H1 (cell line): Measurements from ENCODE around the gene ZNF3. TPM values are rescaled to one million over a fixed set of nuclear protein-coding genes. Genes with fewer than 3 reads are reported as not detected.

Experiments
- CTCF ChIA-PET: fragments of 300-600 bp; sonication (Branson Sonifier 250); formaldehyde crosslinking; loops from one replicate; lab custom pipeline; 2021; ENCODE audit not compliant: partially characterized antibody; lab: Charles Lee
- POLR2A ChIA-PET: fragments of 300-600 bp; sonication (Branson Sonifier 250); formaldehyde crosslinking; loops from one replicate; lab custom pipeline; 2021; ENCODE audit warnings: inconsistent platforms; ENCODE audit not compliant: partially characterized antibody; lab: Charles Lee
- DNase-seq, 2 experiments: peaks; one replicate each; pipeline versions ENCODE4 v3.0.0 to v3.0.0-alpha.2; 2010 to 2022; ENCODE audit warnings: low spot score in 2 of 2, low read depth in 1 of 2, mixed read lengths in 1 of 2
- FAIRE-seq: peaks from 2 replicates; lab custom pipeline; 2011; peaks lifted over from hg19 to GRCh38; lab: Jason Lieb, UNC
- H2AFZ ChIP-seq: 2 replicates; pipeline ENCODE4 v1.8.1; 2012; ENCODE audit warnings: low read length, inconsistent platforms
- H2AK5ac ChIP-seq: 2 replicates; pipeline ENCODE4 v1.6.1; 2013; ENCODE audit warnings: low read depth, low read length
- H2BK120ac ChIP-seq: replicated peaks from 2 replicates; pipeline ENCODE3; 2013; ENCODE audit warnings: low read depth, low read length, inconsistent platforms
- H2BK12ac ChIP-seq: 2 replicates; pipeline ENCODE4 v1.6.1; 2013; ENCODE audit warnings: low read depth, low read length
- H2BK15ac ChIP-seq: 2 replicates; pipeline ENCODE4 v1.6.1; 2013; ENCODE audit warnings: low read length
- H2BK20ac ChIP-seq: 2 replicates; pipeline ENCODE4 v1.6.1; 2013; ENCODE audit warnings: low read length
- H2BK5ac ChIP-seq: 2 replicates; pipeline ENCODE4 v1.6.1; 2013; ENCODE audit warnings: low read depth, low read length
- H3K14ac ChIP-seq: 2 replicates; pipeline ENCODE4 v1.6.1; 2013; ENCODE audit warnings: inconsistent platforms; ENCODE audit not compliant: insufficient read length
- H3K18ac ChIP-seq: 2 replicates; pipeline ENCODE4 v1.6.1; 2013; ENCODE audit warnings: low read length; ENCODE audit errors: extremely low read depth
- H3K23ac ChIP-seq: 2 replicates; pipeline ENCODE4 v1.6.1; 2013; ENCODE audit warnings: inconsistent platforms; ENCODE audit not compliant: insufficient read length
- H3K23me2 ChIP-seq: 2 replicates; pipeline ENCODE4 v1.6.1; 2013; ENCODE audit warnings: low read depth, low read length
- H3K27ac ChIP-seq: 2 replicates; pipeline ENCODE4 v1.6.1; 2011; ENCODE audit warnings: low read depth, low read length, inconsistent platforms
- H3K27me3 ChIP-seq, 4 experiments: replicated peaks in 1 of 4; 1 replicate in 1 of 4; 2 replicates in 3 of 4; pipeline versions ENCODE4 v1.6.1 to v1.8.1; 2011 to 2013; ENCODE audit warnings: low read length in 3 of 4, mild to moderate bottlenecking in 3 of 4, inconsistent platforms in 2 of 4, mixed read lengths in 2 of 4, moderate library complexity in 1 of 4; ENCODE audit not compliant: control insufficient read depth in 3 of 4, insufficient read depth in 3 of 4; ENCODE audit errors: extremely low read depth in 1 of 4
- H3K36me3 ChIP-seq, 4 experiments: 2 replicates each; pipeline versions ENCODE4 v1.6.1 to v1.8.1; 2011 to 2013; ENCODE audit warnings: mild to moderate bottlenecking in 4 of 4, low read length in 3 of 4, moderate library complexity in 2 of 4, control low read depth in 1 of 4, inconsistent platforms in 1 of 4; ENCODE audit not compliant: insufficient read depth in 4 of 4, control insufficient read depth in 2 of 4
- H3K4ac ChIP-seq: replicated peaks from 2 replicates; pipeline ENCODE3; 2013; ENCODE audit warnings: low read length, low read depth, mixed read lengths, inconsistent platforms; ENCODE audit not compliant: insufficient read length
- H3K4me1 ChIP-seq, 4 experiments: replicated peaks in 1 of 4; 1 replicate in 1 of 4; 2 replicates in 3 of 4; pipeline versions ENCODE4 v1.6.1 to v1.8.1; 2011 to 2013; ENCODE audit warnings: low read length in 3 of 4, inconsistent platforms in 2 of 4, mixed read lengths in 1 of 4; ENCODE audit not compliant: insufficient read depth in 4 of 4, control insufficient read depth in 3 of 4
- H3K4me2 ChIP-seq, 2 experiments: 2 replicates each; pipeline versions ENCODE4 v1.6.1 to v1.8.1; 2011 to 2013; ENCODE audit warnings: low read depth in 2 of 2, low read length in 2 of 2, control low read depth in 1 of 2, inconsistent platforms in 1 of 2, mild to moderate bottlenecking in 1 of 2; ENCODE audit not compliant: insufficient read depth in 1 of 2
- H3K4me3 ChIP-seq, 4 experiments: fragments of 200-600, 300-600 bp in 1 of 4; sonication (generic), shearing (Covaris generic), sonication (Bioruptor Twin) in 1 of 4; 2 replicates each; pipeline versions ENCODE4 v1.5.1 to v1.8.1; 2011 to 2016; ENCODE audit warnings: low read length in 4 of 4, low read depth in 3 of 4, control low read depth in 2 of 4, inconsistent platforms in 2 of 4, mild to moderate bottlenecking in 2 of 4, mixed read lengths in 1 of 4, moderate library complexity in 1 of 4; ENCODE audit not compliant: insufficient read depth in 2 of 4; ENCODE audit errors: extremely low read depth in 1 of 4
- H3K56ac ChIP-seq: replicated peaks from 2 replicates; pipeline ENCODE3; 2013; ENCODE audit warnings: low read depth, mild to moderate bottlenecking, mixed read lengths, low read length, inconsistent platforms; ENCODE audit not compliant: insufficient read length
- H3K79me1 ChIP-seq: 2 replicates; pipeline ENCODE4 v1.6.1; 2013; ENCODE audit warnings: low read depth, low read length, control low read depth
- H3K79me2 ChIP-seq, 2 experiments: 2 replicates each; pipeline versions ENCODE4 v1.6.1 to v1.8.1; 2012 to 2013; ENCODE audit warnings: low read length in 2 of 2, mild to moderate bottlenecking in 2 of 2, inconsistent platforms in 1 of 2; ENCODE audit not compliant: insufficient read depth in 2 of 2, control insufficient read depth in 1 of 2
- H3K9ac ChIP-seq, 4 experiments: replicated peaks in 1 of 4; 1 replicate in 1 of 4; 2 replicates in 3 of 4; pipeline versions ENCODE4 v1.6.1 to v1.8.1; 2011 to 2013; ENCODE audit warnings: low read depth in 3 of 4, low read length in 3 of 4, control low read depth in 2 of 4, mild to moderate bottlenecking in 2 of 4, moderate library complexity in 2 of 4, inconsistent platforms in 1 of 4; ENCODE audit errors: extremely low read depth in 1 of 4
- H3K9me3 ChIP-seq, 2 experiments: 2 replicates each; pipeline versions ENCODE4 v1.6.1 to v1.8.1; 2012 to 2013; ENCODE audit warnings: mild to moderate bottlenecking in 2 of 2, moderate library complexity in 2 of 2, control low read depth in 1 of 2, inconsistent platforms in 1 of 2, low read depth in 1 of 2, low read length in 1 of 2, mixed read lengths in 1 of 2; ENCODE audit not compliant: insufficient read depth in 2 of 2
- H4K20me1 ChIP-seq, 2 experiments: replicated peaks in 1 of 2; 2 replicates each; pipeline versions ENCODE3 to v1.8.1; 2011 to 2013; ENCODE audit warnings: inconsistent platforms in 2 of 2, low read length in 2 of 2, mild to moderate bottlenecking in 1 of 2; ENCODE audit not compliant: insufficient read depth in 2 of 2, control insufficient read depth in 1 of 2
- H4K5ac ChIP-seq: 2 replicates; pipeline ENCODE4 v1.6.1; 2013; ENCODE audit warnings: low read length, low read depth, mixed read lengths, inconsistent platforms; ENCODE audit not compliant: insufficient read length
- H4K8ac ChIP-seq: 2 replicates; pipeline ENCODE4 v1.8.0; 2013; ENCODE audit warnings: mild to moderate bottlenecking, moderate library complexity, low read length, inconsistent platforms; ENCODE audit not compliant: insufficient read depth; ENCODE audit errors: extremely low read depth
- H4K91ac ChIP-seq: replicated peaks from 2 replicates; pipeline ENCODE3; 2013; ENCODE audit warnings: low read length, mixed read lengths, inconsistent platforms; ENCODE audit not compliant: insufficient read length
- ASH2L ChIP-seq: fragments of 200-600, 300-600 bp; sonication (generic); IDR thresholded peaks from one replicate; pipeline ENCODE4 v1.7.1; 2017; ENCODE audit warnings: low read length
- BCL11A ChIP-seq, 2 experiments: IDR thresholded peaks; one replicate each; pipeline ENCODE4 v1.6.1; 2011; ENCODE audit warnings: low read depth in 2 of 2, low read length in 2 of 2, mild to moderate bottlenecking in 2 of 2
- CEBPB ChIP-seq: IDR thresholded peaks from 2 replicates; pipeline ENCODE4 v1.6.1; 2012; ENCODE audit warnings: low read depth, low read length
- CHD1 ChIP-seq: IDR thresholded peaks from 2 replicates; pipeline ENCODE4 v1.6.1; 2012; ENCODE audit warnings: low read depth, low read length, improper control_type of control experiment
- MAFK ChIP-seq: IDR thresholded peaks from 2 replicates; pipeline ENCODE4 v1.6.1; 2012; ENCODE audit warnings: low read depth, mild to moderate bottlenecking, improper control_type of control experiment, low read length
- NRF1 ChIP-seq: IDR thresholded peaks from 2 replicates; pipeline ENCODE4 v1.6.1; 2011; ENCODE audit warnings: mild to moderate bottlenecking, low read depth, low read length, improper control_type of control experiment
- POLR2A ChIP-seq, 2 experiments: IDR thresholded peaks; 1 replicate in 1 of 2; 2 replicates in 1 of 2; pipeline ENCODE4 v1.6.1; 2011; ENCODE audit warnings: low read depth in 2 of 2, low read length in 2 of 2, mild to moderate bottlenecking in 2 of 2; ENCODE audit errors: control extremely low read depth in 1 of 2
- RBBP5 ChIP-seq: IDR thresholded peaks from 2 replicates; pipeline ENCODE4 v1.7.1; 2012; ENCODE audit warnings: low read depth, mild to moderate bottlenecking, inconsistent platforms, low read length, moderate library complexity, borderline replicate concordance
- RFX5 ChIP-seq: IDR thresholded peaks from 2 replicates; pipeline ENCODE4 v1.6.1; 2011; ENCODE audit warnings: low read depth, low read length, improper control_type of control experiment, borderline replicate concordance
- RNF2 ChIP-seq: fragments of 200-900, 300-1000 bp; sonication (generic); IDR thresholded peaks from 2 replicates; pipeline ENCODE4 v1.7.1; 2016; ENCODE audit warnings: borderline replicate concordance, low read depth, mild to moderate bottlenecking, antibody characterized with exemption, low read length; ENCODE audit not compliant: poor library complexity, severe bottlenecking; ENCODE audit errors: missing control alignments
- SIN3A ChIP-seq, 2 experiments: IDR thresholded peaks in 1 of 2; conservative IDR thresholded peaks in 1 of 2; 2 replicates each; pipeline ENCODE4 v1.6.1; 2011 to 2012; ENCODE audit warnings: low read length in 2 of 2, improper control_type of control experiment in 1 of 2, low read depth in 1 of 2, mild to moderate bottlenecking in 1 of 2
- SRF ChIP-seq: IDR thresholded peaks from 2 replicates; pipeline ENCODE4 v1.6.1; 2011; ENCODE audit warnings: mild to moderate bottlenecking, low read depth, low read length, moderate library complexity
- YY1 ChIP-seq: IDR thresholded peaks from 2 replicates; pipeline ENCODE4 v1.6.1; 2011; ENCODE audit warnings: low read depth, mild to moderate bottlenecking, low read length
- WGBS, 2 experiments: shearing (Covaris generic) in 1 of 2; methylation state at CpG; one replicate each; pipeline versions ENCODE4 v1.1.6 to v1.1.7; 2013 to 2015; ENCODE audit warnings: low lambda C conversion rate in 2 of 2, mixed read lengths in 2 of 2, inconsistent platforms in 1 of 2, low coverage in 1 of 2, missing lambda C conversion rate in 1 of 2; ENCODE audit not compliant: insufficient replicate concordance in 2 of 2, insufficient coverage in 1 of 2, insufficient read length in 1 of 2; ENCODE audit errors: extremely low coverage in 1 of 2, missing lambda C conversion rate in 1 of 2; 5-methylcytosine and 5-hydroxymethylcytosine counted together
- polyA plus RNA-seq, 7 experiments: library from polyadenylated mRNA; depleted of rRNA in 3 of 7; stranded (reverse) in 5 of 7; unstranded in 2 of 7; fragments of >200 nt in 5 of 7; fragments of 200-250 nt in 2 of 7; gene quantifications; 1 replicate in 5 of 7; 2 replicates in 1 of 7; 4 replicates in 1 of 7; pipeline versions ENCODE4 v1.2.1 to v1.2.3, GENCODE V29; 2011 to 2013; ENCODE audit warnings: missing spikeins in 2 of 7, mixed read lengths in 2 of 7
- total RNA-seq: library from RNA; stranded (reverse); fragmentation: NEBNext Ultra II Directional; extraction: Animal tissue kit (Norgen Biotek cat#: 25700); gene quantifications from 2 replicates; pipeline ENCODE4 v1.2.1, GENCODE V29; 2021

ZNF3 gene
- total and polyA plus RNA-seq, 2 of the 8 experiments (the other 6 are each of a cell fraction or from before 2014, with no cell fraction given): 26.9 to 49.1 TPM

- Histone ChIP-seq H3K27me3 (no peaks in the 10 kb centered on the region), H3K9me3 (peaks cover 16 to 17% of the 10 kb centered on the region in 2 experiments), H2AK5ac (no peak overlapping the region), H4K91ac (no peak overlapping the region), H3K4me2 (no peak overlapping the region), H3K79me1 (no peaks in the 10 kb centered on the region; the same call in 1 of the 2 replicates), H3K4me1 (no peaks in the 10 kb centered on the region), H3K4ac (no peak overlapping the region), H4K8ac (no peak overlapping the region), H3K79me2 (no peaks in the 10 kb centered on the region; a peak in 1 of 4 replicates), H2BK20ac (no peak overlapping the region), H2BK15ac (no peak overlapping the region), H4K20me1 (peaks cover 0 to 2% of the 10 kb centered on the region in 2 experiments), H2BK12ac (no peak overlapping the region), H2AFZ (no peak overlapping the region), H2BK120ac (no peak overlapping the region), H3K9ac (no peak overlapping the region), H3K14ac (no peak overlapping the region), H3K4me3 (no peak overlapping the region), H3K18ac (no peak overlapping the region), H3K23me2 (no peaks in the 10 kb centered on the region), H4K5ac (no peak overlapping the region), H2BK5ac (no peak overlapping the region), H3K27ac (no peak overlapping the region), H3K23ac (no peak overlapping the region), H3K56ac (no peak overlapping the region), H3K36me3 (peaks cover 22 to 58% (median 42%) of the 10 kb centered on the region in 4 experiments)
- DNase-seq (no peak), FAIRE-seq (no peak)
- ChIA-PET CTCF (interaction anchor here (0.5 to 0.6 kb wide), 2 partner anchors 9 to 72 kb away, joined by 3 read pairs; no protein-coding TSS in a partner anchor), POLR2A (interaction anchor here (0.5 to 19.6 kb wide), 9 partner anchors 6 to 751 kb away, joined by 3 to 294 read pairs (median 4); partner anchors contain the start of genes AP4M1, MCM7, ZKSCAN1 and ZNF3)
- 89% methylated on average over 8 of the region's 8 CpGs; no CpG with 5 or more reads in 1 of the 2 experiments for WGBS, 2 experiments
- TF ChIP-seq RNF2: no peak
- no peak; a peak in 1 of 3 replicates for TF ChIP-seq POLR2A (IDR thresholded peaks at IDR 0.05; ENCODE audit: control extremely low read depth in 1 of 2, low read depth in 2 of 2, low read length in 2 of 2)
- TF ChIP-seq SRF: no peak
- no peak for TF ChIP-seq SIN3A (conservative IDR thresholded peaks at IDR 0.05 in 1 of 2, IDR thresholded peaks at IDR 0.05 in 1 of 2; ENCODE audit: low read depth in 1 of 2, low read length in 2 of 2)
- no peak for TF ChIP-seq CEBPB
- no peak for TF ChIP-seq BCL11A (IDR thresholded peaks at IDR 0.05; ENCODE audit: low read depth in 2 of 2, low read length in 2 of 2)
- no peak for TF ChIP-seq RBBP5
- TF ChIP-seq ASH2L: no peak
- no peak for TF ChIP-seq CHD1
- TF ChIP-seq NRF1: no peak
- TF ChIP-seq YY1: no peak
- TF ChIP-seq RFX5: no peak
- TF ChIP-seq MAFK: no peak
Observed at GRCh38 chr7:100065452-100066186, 15.9 kb downstream of the ZNF3 start.
